Measurements from ENCODE around the gene KCNV2. TPM values are rescaled to one million over a fixed set of nuclear protein-coding genes. Genes with fewer than 3 reads are reported as not detected.

The KCNV2 gene
- total RNA-seq = not detected
- not detected for polyA plus RNA-seq

DNA sequence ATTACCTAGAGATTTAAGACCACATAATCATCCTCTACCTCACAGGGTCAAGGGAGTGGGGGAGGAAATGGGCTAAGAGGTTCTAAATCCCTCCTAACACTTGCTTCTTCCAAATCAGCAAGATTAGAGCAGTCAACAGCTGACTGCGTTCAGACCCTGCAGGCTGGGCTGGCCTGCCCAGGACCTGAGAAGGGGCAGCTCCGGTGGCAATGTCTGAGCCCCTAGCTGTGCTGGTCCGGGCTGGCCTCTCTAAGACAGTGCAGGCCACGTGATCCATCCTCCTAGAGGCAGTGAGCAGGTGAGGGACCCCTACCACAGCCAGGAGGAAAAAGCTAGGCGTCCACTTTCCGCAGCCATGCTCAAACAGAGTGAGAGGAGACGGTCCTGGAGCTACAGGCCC is at the start of gene KCNV2:
Gene KCNV2 (plus strand): TSS at position 126 of the 400 bp plus-strand sequence. CDS start 230 bp downstream, at position 356.
- intact Hi-C loops (cut with DNase I) = no loop called here
- DNase-seq = no peak
- no peaks in the 10 kb centered on the region for H3K9me3 ChIP-seq
- TF ChIP-seq, protein P1, sequence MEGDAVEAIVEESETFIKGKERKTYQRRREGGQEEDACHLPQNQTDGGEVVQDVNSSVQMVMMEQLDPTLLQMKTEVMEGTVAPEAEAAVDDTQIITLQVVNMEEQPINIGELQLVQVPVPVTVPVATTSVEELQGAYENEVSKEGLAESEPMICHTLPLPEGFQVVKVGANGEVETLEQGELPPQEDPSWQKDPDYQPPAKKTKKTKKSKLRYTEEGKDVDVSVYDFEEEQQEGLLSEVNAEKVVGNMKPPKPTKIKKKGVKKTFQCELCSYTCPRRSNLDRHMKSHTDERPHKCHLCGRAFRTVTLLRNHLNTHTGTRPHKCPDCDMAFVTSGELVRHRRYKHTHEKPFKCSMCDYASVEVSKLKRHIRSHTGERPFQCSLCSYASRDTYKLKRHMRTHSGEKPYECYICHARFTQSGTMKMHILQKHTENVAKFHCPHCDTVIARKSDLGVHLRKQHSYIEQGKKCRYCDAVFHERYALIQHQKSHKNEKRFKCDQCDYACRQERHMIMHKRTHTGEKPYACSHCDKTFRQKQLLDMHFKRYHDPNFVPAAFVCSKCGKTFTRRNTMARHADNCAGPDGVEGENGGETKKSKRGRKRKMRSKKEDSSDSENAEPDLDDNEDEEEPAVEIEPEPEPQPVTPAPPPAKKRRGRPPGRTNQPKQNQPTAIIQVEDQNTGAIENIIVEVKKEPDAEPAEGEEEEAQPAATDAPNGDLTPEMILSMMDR (IDR thresholded peaks at IDR 0.05) = no peak
- TF ChIP-seq POLR2A (IDR thresholded peaks at IDR 0.05) = no peak
- no peak for TF ChIP-seq POLR2AphosphoS5 (IDR thresholded peaks at IDR 0.05)
- no peak for TF ChIP-seq EP300 (IDR thresholded peaks at IDR 0.05)
- no peaks in the 10 kb centered on the region for H3K4me1 ChIP-seq
- H3K36me3 ChIP-seq = no peaks in the 10 kb centered on the region
- H3K4me3 ChIP-seq = no peak within 1 kb of the TSS
- no peaks in the 10 kb centered on the region for H3K27me3 ChIP-seq
- no peak within 1 kb of the TSS for H3K27ac ChIP-seq
- 95% methylated on average over 7 of the region's 7 CpGs for WGBS, 2 donors

DNA sequence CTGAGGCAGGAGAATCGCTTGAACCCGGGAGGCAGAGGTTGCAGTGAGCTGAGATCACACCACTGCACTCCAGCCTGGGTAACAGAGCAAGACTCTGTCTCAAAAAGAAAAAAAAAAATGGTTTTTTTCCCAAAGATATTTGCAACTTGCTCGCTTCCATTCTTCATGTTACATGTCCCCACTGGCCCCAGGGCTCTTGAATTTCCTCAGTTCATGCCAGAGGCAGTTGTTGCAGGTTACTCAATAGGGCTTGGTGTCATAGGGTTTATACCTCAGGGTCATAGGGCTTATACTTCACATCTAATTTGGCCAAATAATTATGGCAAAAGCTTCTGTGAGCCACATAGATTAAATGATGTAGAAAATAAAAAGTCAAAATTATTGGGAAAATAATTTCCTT is 44.1 kb upstream of the KCNV2 start:
- intact Hi-C loops (cut with DNase I) = no loop called here
- no peaks in the 10 kb centered on the region for H3K27me3 ChIP-seq
- 95% methylated on average over 1 of the region's 3 CpGs for WGBS, 2 donors
- TF ChIP-seq POLR2AphosphoS5 (IDR thresholded peaks at IDR 0.05) = no peak
- TF ChIP-seq, protein P1 (IDR thresholded peaks at IDR 0.05) = no peak
- TF ChIP-seq EP300 (IDR thresholded peaks at IDR 0.05) = no peak
- no peak for TF ChIP-seq POLR2A (IDR thresholded peaks at IDR 0.05)
- no peak overlapping the region for H3K27ac ChIP-seq
- no peaks in the 10 kb centered on the region for H3K36me3 ChIP-seq
- no peak overlapping the region for H3K4me3 ChIP-seq
- no peaks in the 10 kb centered on the region for H3K9me3 ChIP-seq
- DNase-seq = no peak
- peaks cover 0 to 16% (median 10%) of the 10 kb centered on the region in 4 donors for H3K4me1 ChIP-seq

DNA sequence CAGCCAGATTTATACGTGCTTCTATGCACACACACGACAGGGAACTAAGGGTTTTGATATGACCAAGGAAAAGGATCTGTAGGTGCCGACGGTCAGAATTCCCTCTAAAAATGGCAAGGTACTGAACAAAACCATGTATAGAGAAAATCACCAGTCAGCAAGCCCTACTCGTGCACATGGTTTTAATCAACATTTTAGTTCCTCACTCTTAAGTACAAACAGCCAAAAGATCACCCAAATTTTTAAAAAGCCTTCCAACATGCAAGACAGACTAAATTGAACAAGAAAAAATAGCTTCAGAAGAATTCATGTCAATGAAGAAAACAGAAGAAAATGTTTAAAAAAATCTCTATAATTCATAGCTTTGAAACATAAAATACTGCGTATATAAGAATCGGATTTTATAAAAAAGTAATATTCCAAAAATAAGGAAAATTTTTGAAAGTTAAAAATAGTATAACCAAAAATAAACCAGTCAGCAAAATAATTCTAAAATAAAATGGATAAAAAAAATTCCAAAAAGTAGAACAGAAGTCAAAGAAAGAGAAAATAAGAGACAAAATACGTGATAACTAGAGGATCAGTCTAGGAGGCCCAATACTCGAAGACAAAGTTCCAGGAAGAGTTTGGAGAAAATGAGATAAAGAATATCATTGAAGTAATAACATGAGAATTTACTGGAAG is 43.0 kb upstream of the KCNV2 start:
- peaks cover 0 to 22% (median 12%) of the 10 kb centered on the region in 4 donors for H3K4me1 ChIP-seq
- intact Hi-C loops (cut with DNase I) = no loop called here
- H3K4me3 ChIP-seq = no peak overlapping the region
- DNase-seq = no peak
- TF ChIP-seq EP300 (IDR thresholded peaks at IDR 0.05) (no peak), POLR2AphosphoS5 (IDR thresholded peaks at IDR 0.05) (no peak)
- 79 to 86% methylated on average over 9 of the region's 9 CpGs for WGBS, 2 donors
- H3K36me3 ChIP-seq = no peaks in the 10 kb centered on the region
- H3K9me3 ChIP-seq = no peaks in the 10 kb centered on the region
- H3K27me3 ChIP-seq = no peaks in the 10 kb centered on the region
- no peak overlapping the region for H3K27ac ChIP-seq

DNA sequence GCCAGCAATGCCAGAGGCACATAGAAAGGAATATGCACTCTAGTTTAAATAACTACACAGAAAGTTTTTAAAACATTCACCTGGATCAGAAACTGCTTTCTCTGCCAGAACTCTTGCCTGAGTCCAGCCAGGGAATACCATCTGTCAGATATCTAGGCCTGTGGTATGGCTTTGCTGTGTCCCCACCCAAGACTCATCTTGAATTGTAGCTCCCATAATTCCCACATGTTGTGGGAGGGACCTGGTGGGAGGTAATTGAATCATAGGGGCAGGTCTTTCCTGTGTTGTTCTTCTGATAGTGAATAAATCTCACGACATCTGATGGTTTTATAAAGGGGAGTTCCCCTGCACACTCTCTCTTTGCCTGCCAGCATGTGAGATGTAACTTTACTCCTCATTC is 41.5 kb upstream of the KCNV2 start:
- 16 to 39% methylated on average over 1 of the region's 1 CpG for WGBS, 2 donors
- no peak for DNase-seq
- intact Hi-C loops (cut with DNase I) = no loop called here
- no peak overlapping the region for H3K27ac ChIP-seq
- peaks cover 0 to 22% (median 12%) of the 10 kb centered on the region in 4 donors for H3K4me1 ChIP-seq
- no peaks in the 10 kb centered on the region for H3K36me3 ChIP-seq
- H3K27me3 ChIP-seq = no peaks in the 10 kb centered on the region
- TF ChIP-seq POLR2A (IDR thresholded peaks at IDR 0.05) (no peak), EP300 (IDR thresholded peaks at IDR 0.05) (no peak), POLR2AphosphoS5 (IDR thresholded peaks at IDR 0.05) (no peak)
- TF ChIP-seq, protein P1 (IDR thresholded peaks at IDR 0.05) = no peak
- no peak overlapping the region for H3K4me3 ChIP-seq
- no peaks in the 10 kb centered on the region for H3K9me3 ChIP-seq

DNA sequence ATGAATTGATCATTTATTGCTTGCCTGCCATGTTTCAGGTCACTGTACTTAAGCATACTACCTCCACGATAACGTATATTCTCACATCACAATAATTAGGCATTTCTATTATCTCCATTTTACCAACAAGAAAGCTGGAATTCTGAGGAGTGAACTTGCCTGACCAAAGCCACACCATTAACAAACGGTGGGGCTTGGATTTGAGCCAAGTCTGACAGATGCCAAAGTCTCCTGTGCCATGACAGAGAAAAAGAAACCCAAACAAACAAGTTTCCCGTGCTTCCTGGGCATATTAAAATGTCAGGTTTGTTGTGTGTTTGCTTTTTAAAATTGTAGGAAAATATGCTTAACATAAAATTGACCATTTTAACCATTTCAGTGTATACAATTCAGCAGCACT is 40.8 kb upstream of the KCNV2 start:
- no peak for DNase-seq
- TF ChIP-seq POLR2AphosphoS5 (IDR thresholded peaks at IDR 0.05) = no peak
- no peak for TF ChIP-seq EP300 (IDR thresholded peaks at IDR 0.05)
- TF ChIP-seq, protein P1 (IDR thresholded peaks at IDR 0.05) = no peak
- TF ChIP-seq POLR2A (IDR thresholded peaks at IDR 0.05) = no peak
- H3K27me3 ChIP-seq = no peaks in the 10 kb centered on the region
- no peak overlapping the region for H3K4me3 ChIP-seq
- no peaks in the 10 kb centered on the region for H3K36me3 ChIP-seq
- WGBS, 2 donors = 45 to 64% methylated on average over 4 of the region's 4 CpGs
- peaks cover 0 to 22% (median 12%) of the 10 kb centered on the region in 4 donors for H3K4me1 ChIP-seq
- intact Hi-C loops (cut with DNase I) = no loop called here
- no peak overlapping the region for H3K27ac ChIP-seq
- H3K9me3 ChIP-seq = no peaks in the 10 kb centered on the region

Measured in sigmoid colon (tissue), 7 donors.